GM18519 (cell line): Measurements from ENCODE around the gene SYP.
"Not testable (repeated sequence)": the region's sequence is repeated elsewhere in the genome, so short reads cannot be mapped to it uniquely, and the experiment has no call there.

ENCODE experiments used
- ATAC-seq: cut with Tn5 transposase; IDR thresholded peaks from one replicate; pipeline ENCODE4 v1.9.1; 2021; ENCODE audit warnings: mild to moderate bottlenecking, moderate library complexity; ENCODE audit not compliant: unreplicated experiment, low FRiP score

SYP gene

DNA sequence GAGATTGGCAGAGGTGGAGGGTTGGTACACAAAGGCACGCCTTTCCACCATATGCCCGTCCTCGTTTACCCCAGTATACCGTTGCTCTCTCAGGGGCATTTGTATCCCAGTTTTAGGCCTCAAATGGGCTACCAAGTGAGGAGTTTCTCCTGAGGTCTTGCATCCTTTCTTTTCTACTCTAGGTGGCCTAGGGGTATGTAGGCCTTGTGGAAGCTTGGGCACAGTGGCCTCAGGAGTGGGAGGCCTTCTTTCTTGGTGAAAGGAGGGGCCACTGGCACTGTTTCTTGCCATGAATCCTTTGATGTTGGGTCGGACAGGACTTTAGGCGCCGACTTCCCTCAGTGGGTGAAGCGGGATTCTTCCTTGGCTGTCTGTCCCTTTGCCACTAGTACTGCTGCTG, 52.7 kb downstream of the SYP start:
- ATAC-seq, result no peak

DNA sequence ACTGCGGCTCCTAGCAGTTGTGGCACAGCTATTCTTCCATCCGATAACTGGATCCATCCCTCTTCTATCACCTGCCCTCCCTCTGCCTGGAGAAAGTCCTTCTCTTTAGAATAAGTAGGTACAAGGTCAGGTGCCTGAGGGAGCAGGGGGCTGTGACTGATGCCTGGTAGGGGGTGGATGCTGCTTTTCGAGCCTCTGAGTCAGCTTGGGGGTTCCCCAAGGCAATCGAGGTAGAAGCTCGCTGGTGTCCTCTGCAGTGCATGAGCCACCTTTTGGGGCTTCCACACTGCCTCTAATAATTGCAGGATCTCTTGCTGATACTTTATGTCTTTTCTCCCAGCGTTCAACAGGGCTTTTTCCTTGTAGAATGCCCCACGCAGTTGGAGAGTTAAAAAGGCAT, 56.8 kb downstream of the SYP start:
- ATAC-seq, result not testable (repeated sequence)

DNA sequence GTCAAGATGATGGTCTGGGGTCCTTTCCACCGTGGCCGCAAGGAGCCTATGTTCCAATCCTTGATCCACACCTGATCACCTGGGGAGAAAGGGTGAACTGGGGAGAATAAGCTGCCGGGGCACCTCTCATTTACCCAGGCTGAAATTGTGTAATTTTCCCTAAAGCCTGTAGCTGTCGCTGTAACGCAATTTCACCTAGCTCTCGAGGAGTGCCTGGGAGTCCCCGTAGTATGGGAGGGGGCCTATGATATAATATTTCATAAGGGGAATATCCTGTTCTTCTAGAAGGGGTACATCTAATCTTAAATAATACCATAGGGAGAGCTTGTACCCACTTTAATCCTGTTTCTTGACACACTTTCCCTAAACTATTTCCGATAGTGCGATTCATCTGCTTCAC, 57.7 kb downstream of the SYP start:
- not testable (repeated sequence) for ATAC-seq

DNA sequence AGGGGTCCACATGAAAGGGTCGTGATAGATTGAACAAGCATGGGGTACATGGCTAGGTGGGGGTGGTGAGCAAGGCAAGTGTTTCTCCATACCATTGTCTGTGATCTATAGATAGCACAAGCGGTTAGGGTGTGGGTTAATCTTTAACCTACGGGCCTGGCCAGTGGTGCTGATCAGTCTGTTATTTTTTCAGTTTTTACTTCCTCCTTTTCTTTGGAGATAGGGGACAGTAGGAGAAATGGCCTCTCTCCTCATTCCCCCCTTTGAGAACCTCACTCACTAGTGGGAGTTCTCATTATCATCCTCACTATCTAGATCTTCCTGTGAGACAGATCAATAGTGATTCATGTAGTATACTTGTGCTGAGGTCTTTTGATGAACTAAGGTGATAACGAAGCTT, 60.3 kb downstream of the SYP start:
- no peak for ATAC-seq
